Prostate gland (tissue), 2 donors: Measurements from ENCODE around the gene AAMP.

Experiments used
- CTCF ChIP-seq, 4 experiments: fragments of 200-600 bp in 2 of 4; fragments of 450-650 bp in 2 of 4; sonication (generic) in 2 of 4; IDR thresholded peaks; 1 replicate in 3 of 4; 2 replicates in 1 of 4; pipeline ENCODE4 v1.5.1; 2016 to 2019; ENCODE audit warnings: antibody characterized with exemption in 4 of 4, mild to moderate bottlenecking in 2 of 4, moderate library complexity in 2 of 4
- POLR2A ChIP-seq: fragments of 450-650 bp; IDR thresholded peaks from one replicate; pipeline ENCODE4 v1.6.1; 2016; ENCODE audit warnings: antibody characterized with exemption, mild to moderate bottlenecking
- POLR2AphosphoS5 ChIP-seq: sonication (generic); formaldehyde crosslinking; IDR thresholded peaks from one replicate; pipeline ENCODE4 v1.6.1; 2017; ENCODE audit warnings: antibody characterized with exemption

GRCh38 chr2:218318241-218318640, 48.3 kb upstream of the AAMP start:
- no peak for TF ChIP-seq POLR2AphosphoS5
- no peak for TF ChIP-seq CTCF (IDR thresholded peaks at IDR 0.05)
- TF ChIP-seq POLR2A: no peak
